AG09319 (cell line): ENCODE data around the gene LMOD2.

ENCODE experiments used
- DNase-seq: peaks from one replicate; pipeline ENCODE4 v3.0.0-alpha.2; 2010; ENCODE audit warnings: low read depth; ENCODE audit errors: extremely low read depth
- CTCF ChIP-seq: IDR thresholded peaks from 2 replicates; pipeline ENCODE4 v1.5.1; 2011; ENCODE audit warnings: low read depth, mild to moderate bottlenecking, inconsistent platforms, low read length, moderate library complexity

LMOD2 gene

GRCh38 chr7:123640583-123640982 is 15.1 kb upstream of the LMOD2 start:
- no peak for TF ChIP-seq CTCF
- DNase-seq, result no peak

GRCh38 chr7:123641901-123642300 is 13.8 kb upstream of the LMOD2 start:
- TF ChIP-seq CTCF, result no peak

GRCh38 chr7:123643495-123644441 is 11.9 kb upstream of the LMOD2 start:
- TF ChIP-seq CTCF, result no peak
- DNase-seq, result peak; percentile 5

More at GRCh38 chr7:123641901-123642300, 13.8 kb upstream of the LMOD2 start:
- no peak for DNase-seq

GRCh38 chr7:123645516-123645915 is 10.2 kb upstream of the LMOD2 start:
- no peak for DNase-seq
- no peak for TF ChIP-seq CTCF

GRCh38 chr7:123647106-123647730 is 8.4 kb upstream of the LMOD2 start:
- DNase-seq, result no peak
- no peak for TF ChIP-seq CTCF

GRCh38 chr7:123649964-123650363 is 5.7 kb upstream of the LMOD2 start:
- no peak for DNase-seq

More at GRCh38 chr7:123649964-123650363, 5.7 kb upstream of the LMOD2 start:
- TF ChIP-seq CTCF, result no peak
